ENCODE data around the gene CACNA2D4. TPM values are rescaled to one million over a fixed set of nuclear protein-coding genes. Genes with fewer than 3 reads are reported as not detected.

The CACNA2D4 gene
- total and polyA plus RNA-seq, 4 donors: 0.82 to 2.8 (median 1.3) TPM

- peaks cover 0 to 3% (median 0%) of the 10 kb centered on the region in 4 donors for H3K9me3 ChIP-seq (ENCODE audit: control insufficient read depth in 4 of 4, low read length in 3 of 4)
- 96% methylated on average over 5 of the region's 5 CpGs for WGBS
- H3K4me3 ChIP-seq (ENCODE audit: low read depth in 1 of 3, low read length in 3 of 3): no peak overlapping the region
- no peaks in the 10 kb centered on the region for H3K27me3 ChIP-seq (ENCODE audit: control insufficient read depth in 4 of 4, insufficient read depth in 4 of 4, low read length in 3 of 4)
- peaks cover 2 to 39% (median 22%) of the 10 kb centered on the region in 4 donors for H3K36me3 ChIP-seq (ENCODE audit: control insufficient read depth in 4 of 4, insufficient read depth in 3 of 4, low read depth in 1 of 4, low read length in 3 of 4)
- H3K9ac ChIP-seq (ENCODE audit: low read depth in 1 of 2, low read length in 2 of 2): no peak overlapping the region
- H3K4me1 ChIP-seq (ENCODE audit: control insufficient read depth in 4 of 4, insufficient read depth in 4 of 4, low read length in 3 of 4): no peaks in the 10 kb centered on the region
- no peak overlapping the region for H3K27ac ChIP-seq (ENCODE audit: low read depth in 1 of 2, low read length in 2 of 2)
- DNase-seq (ENCODE audit: low spot score): peak; percentile 50
- no peak for TF ChIP-seq ZBTB33 (IDR thresholded peaks at IDR 0.05)
- TF ChIP-seq ATF3 (IDR thresholded peaks at IDR 0.05): no peak
- TF ChIP-seq EGR1 (IDR thresholded peaks at IDR 0.05; ENCODE audit: low read depth in 2 of 2): no peak
- no peak for TF ChIP-seq NR2F2 (IDR thresholded peaks at IDR 0.05)
- no peak for TF ChIP-seq MAX (IDR thresholded peaks at IDR 0.05)
- no peak for TF ChIP-seq CTCF (IDR thresholded peaks at IDR 0.05; ENCODE audit: low read depth, low read length, missing input control)
- no peak for TF ChIP-seq SP1 (IDR thresholded peaks at IDR 0.05)
- no peak for TF ChIP-seq FOXA2 (IDR thresholded peaks at IDR 0.05)
- no peak for TF ChIP-seq YY1 (IDR thresholded peaks at IDR 0.05)
- no peak for TF ChIP-seq RAD21 (IDR thresholded peaks at IDR 0.05)
- TF ChIP-seq FOXA1 (IDR thresholded peaks at IDR 0.05): no peak
Observed at GRCh38 chr12:1962051-1963020, 43.9 kb upstream of the CACNA2D4 start.

GRCh38 chr12:1956716-1957115 lies 38.3 kb upstream of the CACNA2D4 start:
- H3K9ac ChIP-seq (ENCODE audit: low read depth in 1 of 2, low read length in 2 of 2): no peak overlapping the region
- no peak for DNase-seq (ENCODE audit: low spot score)
- 93% methylated on average over 3 of the region's 3 CpGs for WGBS
- no peak overlapping the region for H3K27ac ChIP-seq (ENCODE audit: low read depth in 1 of 2, low read length in 2 of 2)
- no peak overlapping the region for H3K4me3 ChIP-seq (ENCODE audit: low read depth in 1 of 3, low read length in 3 of 3)
- no peaks in the 10 kb centered on the region for H3K27me3 ChIP-seq (ENCODE audit: control insufficient read depth in 4 of 4, insufficient read depth in 4 of 4, low read length in 3 of 4)
- no peaks in the 10 kb centered on the region for H3K4me1 ChIP-seq (ENCODE audit: control insufficient read depth in 4 of 4, insufficient read depth in 4 of 4, low read length in 3 of 4)
- H3K36me3 ChIP-seq (ENCODE audit: control insufficient read depth in 4 of 4, insufficient read depth in 3 of 4, low read depth in 1 of 4, low read length in 3 of 4): peaks cover 13 to 34% (median 20%) of the 10 kb centered on the region in 4 donors
- H3K9me3 ChIP-seq (ENCODE audit: control insufficient read depth in 4 of 4, low read length in 3 of 4): peaks cover 0 to 3% (median 0%) of the 10 kb centered on the region in 4 donors
- TF ChIP-seq FOXA2 (IDR thresholded peaks at IDR 0.05): no peak
